ENCODE data around the gene PPP4R1. TPM values are rescaled to one million over a fixed set of nuclear protein-coding genes. Genes with fewer than 3 reads are reported as not detected.

PPP4R1 gene
- total and polyA plus RNA-seq, 5 donors from 2014 or later = 8.9 to 59.7 (median 17.9) TPM

DNA sequence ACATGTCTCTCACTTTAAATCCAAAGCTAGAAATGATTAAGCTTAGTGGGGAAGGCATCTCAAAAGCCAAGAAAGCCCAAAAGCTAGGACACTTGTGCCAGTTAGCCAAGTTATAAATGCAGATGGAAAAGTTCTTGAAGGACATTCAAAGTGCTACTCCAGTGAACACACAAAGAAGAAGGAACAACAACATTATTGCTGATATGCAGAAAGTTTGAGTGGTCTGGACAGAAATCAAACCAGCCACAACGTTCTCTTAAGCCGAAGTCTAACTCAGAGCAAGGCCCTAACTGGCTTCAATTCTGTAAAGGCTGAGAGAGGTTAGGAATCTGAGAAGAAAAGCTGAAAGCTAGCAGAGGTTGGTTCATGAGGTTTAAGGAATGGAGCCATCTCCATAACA lies 49.0 kb downstream of the PPP4R1 start:
- Histone ChIP-seq H3K9me3 (ENCODE audit: control insufficient read depth in 2 of 2, low read length in 2 of 2) (no peaks in the 10 kb centered on the region), H3K36me3 (ENCODE audit: control insufficient read depth, insufficient read depth, low read length) (peaks cover 40% of the 10 kb centered on the region), H3K27ac (ENCODE audit: insufficient read depth, low read length, poor library complexity, severe bottlenecking) (no peak overlapping the region), H3K4me1 (ENCODE audit: control insufficient read depth, insufficient read depth, low read length, poor library complexity, severe bottlenecking) (no peaks in the 10 kb centered on the region), H3K27me3 (ENCODE audit: control insufficient read depth, insufficient read depth, low read length) (no peaks in the 10 kb centered on the region), H3K4me3 (ENCODE audit: low read depth, low read length) (no peak overlapping the region)
- Mint-ChIP-seq H3K9me3 (no peaks in the 10 kb centered on the region), H3K4me3 (no peak overlapping the region), H3K4me1 (peaks cover 0 to 6% (median 2%) of the 10 kb centered on the region in 4 donors), H3K27me3 (no peaks in the 10 kb centered on the region), H3K36me3 (peaks cover 29% of the 10 kb centered on the region), H3K27ac (peak overlapping the region in 2 of 3 donors; percentile 32 to 59)
- DNase-seq (no peak), ATAC-seq (ENCODE audit: low read depth in 2 of 2) (no peak)

DNA sequence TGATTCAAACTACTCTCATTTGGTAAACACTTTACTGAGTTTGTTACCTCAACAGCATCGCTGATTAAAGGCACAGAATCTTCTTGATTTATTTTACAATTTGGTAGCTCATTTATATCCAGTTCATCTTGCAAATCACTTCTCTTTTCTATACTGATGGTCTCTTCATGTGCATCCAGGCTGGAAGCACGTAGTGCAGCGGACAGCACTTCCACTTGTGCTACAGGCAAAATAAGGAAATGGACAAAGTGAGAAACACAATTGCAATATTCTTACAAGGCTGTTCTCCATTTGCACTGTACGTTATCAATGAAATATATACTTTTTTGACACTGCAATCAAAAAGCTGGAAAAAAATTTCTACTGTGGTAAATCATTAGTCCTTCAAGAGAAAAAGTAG lies 51.0 kb downstream of the PPP4R1 start:
- Histone ChIP-seq H3K27me3 (ENCODE audit: control insufficient read depth, insufficient read depth, low read length) (no peaks in the 10 kb centered on the region), H3K9me3 (ENCODE audit: control insufficient read depth in 2 of 2, low read length in 2 of 2) (no peaks in the 10 kb centered on the region), H3K36me3 (ENCODE audit: control insufficient read depth, insufficient read depth, low read length) (peaks cover 47% of the 10 kb centered on the region), H3K27ac (ENCODE audit: insufficient read depth, low read length, poor library complexity, severe bottlenecking) (no peak overlapping the region), H3K4me3 (ENCODE audit: low read depth, low read length) (no peak overlapping the region), H3K4me1 (ENCODE audit: control insufficient read depth, insufficient read depth, low read length, poor library complexity, severe bottlenecking) (no peaks in the 10 kb centered on the region)
- peak overlapping the region in 1 of 3 donors; percentile 5 for H3K27ac Mint-ChIP-seq
- no peak for ATAC-seq (ENCODE audit: low read depth in 2 of 2)
- peaks cover 0 to 6% (median 2%) of the 10 kb centered on the region in 4 donors for H3K4me1 Mint-ChIP-seq
- peaks cover 34% of the 10 kb centered on the region for H3K36me3 Mint-ChIP-seq
- no peaks in the 10 kb centered on the region for H3K9me3 Mint-ChIP-seq
- no peaks in the 10 kb centered on the region for H3K27me3 Mint-ChIP-seq
- no peak for DNase-seq
- no peak overlapping the region for H3K4me3 Mint-ChIP-seq

- Mint-ChIP-seq H3K27me3 (no peaks in the 10 kb centered on the region), H3K9me3 (no peaks in the 10 kb centered on the region), H3K36me3 (peaks cover 36% of the 10 kb centered on the region), H3K4me1 (peaks cover 0 to 6% (median 2%) of the 10 kb centered on the region in 4 donors), H3K4me3 (no peak overlapping the region), H3K27ac (no peak overlapping the region)
- no peak for ATAC-seq (ENCODE audit: low read depth in 2 of 2)
- no peak for DNase-seq
- Histone ChIP-seq H3K4me3 (ENCODE audit: low read depth, low read length) (no peak overlapping the region), H3K9me3 (ENCODE audit: control insufficient read depth in 2 of 2, low read length in 2 of 2) (no peaks in the 10 kb centered on the region), H3K36me3 (ENCODE audit: control insufficient read depth, insufficient read depth, low read length) (peaks cover 50% of the 10 kb centered on the region), H3K4me1 (ENCODE audit: control insufficient read depth, insufficient read depth, low read length, poor library complexity, severe bottlenecking) (no peaks in the 10 kb centered on the region), H3K27ac (ENCODE audit: insufficient read depth, low read length, poor library complexity, severe bottlenecking) (no peak overlapping the region), H3K27me3 (ENCODE audit: control insufficient read depth, insufficient read depth, low read length) (no peaks in the 10 kb centered on the region)
These were observed 51.8 kb downstream of the PPP4R1 start for GRCh38 chr18:9562584-9562983.

GRCh38 chr18:9561759-9562158 lies 52.6 kb downstream of the PPP4R1 start:
- H3K9me3 Mint-ChIP-seq = no peaks in the 10 kb centered on the region
- no peak overlapping the region for H3K27ac Mint-ChIP-seq
- no peaks in the 10 kb centered on the region for H3K27me3 ChIP-seq (ENCODE audit: control insufficient read depth, insufficient read depth, low read length)
- no peaks in the 10 kb centered on the region for H3K9me3 ChIP-seq (ENCODE audit: control insufficient read depth in 2 of 2, low read length in 2 of 2)
- peaks cover 0 to 6% (median under 1%) of the 10 kb centered on the region in 4 donors for H3K4me1 Mint-ChIP-seq
- no peaks in the 10 kb centered on the region for H3K27me3 Mint-ChIP-seq
- H3K27ac ChIP-seq (ENCODE audit: insufficient read depth, low read length, poor library complexity, severe bottlenecking) = no peak overlapping the region
- ATAC-seq (ENCODE audit: low read depth in 2 of 2) = no peak
- peaks cover 38% of the 10 kb centered on the region for H3K36me3 Mint-ChIP-seq
- H3K4me3 Mint-ChIP-seq = no peak overlapping the region
- H3K4me3 ChIP-seq (ENCODE audit: low read depth, low read length) = no peak overlapping the region
- no peak for DNase-seq
- no peaks in the 10 kb centered on the region for H3K4me1 ChIP-seq (ENCODE audit: control insufficient read depth, insufficient read depth, low read length, poor library complexity, severe bottlenecking)
- peaks cover 54% of the 10 kb centered on the region for H3K36me3 ChIP-seq (ENCODE audit: control insufficient read depth, insufficient read depth, low read length)

GRCh38 chr18:9559253-9559652 lies 55.1 kb downstream of the PPP4R1 start:
- no peaks in the 10 kb centered on the region for H3K4me1 ChIP-seq (ENCODE audit: control insufficient read depth, insufficient read depth, low read length, poor library complexity, severe bottlenecking)
- no peak for ATAC-seq (ENCODE audit: low read depth in 2 of 2)
- no peak overlapping the region for H3K27ac ChIP-seq (ENCODE audit: insufficient read depth, low read length, poor library complexity, severe bottlenecking)
- no peaks in the 10 kb centered on the region for H3K27me3 ChIP-seq (ENCODE audit: control insufficient read depth, insufficient read depth, low read length)
- DNase-seq = no peak
- H3K9me3 Mint-ChIP-seq = no peaks in the 10 kb centered on the region
- peaks cover 46% of the 10 kb centered on the region for H3K36me3 Mint-ChIP-seq
- H3K4me3 Mint-ChIP-seq = no peak overlapping the region
- no peak overlapping the region for H3K4me3 ChIP-seq (ENCODE audit: low read depth, low read length)
- H3K27ac Mint-ChIP-seq = no peak overlapping the region
- no peaks in the 10 kb centered on the region for H3K27me3 Mint-ChIP-seq
- peaks cover 0 to 2% (median 0%) of the 10 kb centered on the region in 4 donors for H3K4me1 Mint-ChIP-seq
- H3K36me3 ChIP-seq (ENCODE audit: control insufficient read depth, insufficient read depth, low read length) = peaks cover 74% of the 10 kb centered on the region
- H3K9me3 ChIP-seq (ENCODE audit: control insufficient read depth in 2 of 2, low read length in 2 of 2) = no peaks in the 10 kb centered on the region

DNA sequence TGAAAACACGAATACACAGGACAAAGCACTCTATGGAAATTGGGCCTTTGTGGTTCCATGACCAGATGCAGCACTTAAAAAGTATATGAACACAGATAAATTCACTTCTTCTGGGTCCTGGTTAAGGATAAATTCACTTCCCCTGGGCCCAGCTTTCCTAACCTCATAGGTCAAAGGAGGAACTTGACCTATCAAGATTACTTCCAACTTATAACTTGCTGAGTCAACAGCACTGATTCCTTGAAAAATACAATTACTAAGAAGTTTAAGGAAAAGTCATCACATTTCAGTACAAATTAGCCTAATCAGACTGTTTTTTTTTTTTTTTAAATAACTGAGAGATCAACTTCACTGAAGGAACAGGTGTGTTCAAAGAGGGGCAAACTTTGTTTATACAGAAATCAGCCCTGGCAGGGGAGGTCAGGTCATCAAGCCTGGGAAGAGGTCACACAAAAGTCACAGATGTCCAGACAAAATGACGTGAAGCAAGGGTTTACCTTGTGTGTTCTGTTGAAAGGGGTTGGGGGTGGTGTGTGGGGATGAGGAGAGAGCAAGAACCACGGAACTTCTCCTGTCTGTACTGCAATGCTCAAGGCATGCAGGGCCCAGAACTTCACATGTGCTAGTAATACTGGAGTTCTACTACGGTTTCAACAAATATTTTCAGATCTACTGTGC lies 55.8 kb downstream of the PPP4R1 start:
- Mint-ChIP-seq H3K4me1 (peaks cover 0 to 2% (median 0%) of the 10 kb centered on the region in 4 donors), H3K4me3 (no peak overlapping the region), H3K27me3 (no peaks in the 10 kb centered on the region), H3K36me3 (peaks cover 50% of the 10 kb centered on the region), H3K27ac (no peak overlapping the region), H3K9me3 (no peaks in the 10 kb centered on the region)
- Histone ChIP-seq H3K4me3 (ENCODE audit: low read depth, low read length) (no peak overlapping the region), H3K27me3 (ENCODE audit: control insufficient read depth, insufficient read depth, low read length) (no peaks in the 10 kb centered on the region), H3K36me3 (ENCODE audit: control insufficient read depth, insufficient read depth, low read length) (peaks cover 76% of the 10 kb centered on the region), H3K27ac (ENCODE audit: insufficient read depth, low read length, poor library complexity, severe bottlenecking) (no peak overlapping the region), H3K4me1 (ENCODE audit: control insufficient read depth, insufficient read depth, low read length, poor library complexity, severe bottlenecking) (no peaks in the 10 kb centered on the region), H3K9me3 (ENCODE audit: control insufficient read depth in 2 of 2, low read length in 2 of 2) (no peaks in the 10 kb centered on the region)
- ATAC-seq (ENCODE audit: low read depth in 2 of 2) = no peak
- no peak for DNase-seq

DNA sequence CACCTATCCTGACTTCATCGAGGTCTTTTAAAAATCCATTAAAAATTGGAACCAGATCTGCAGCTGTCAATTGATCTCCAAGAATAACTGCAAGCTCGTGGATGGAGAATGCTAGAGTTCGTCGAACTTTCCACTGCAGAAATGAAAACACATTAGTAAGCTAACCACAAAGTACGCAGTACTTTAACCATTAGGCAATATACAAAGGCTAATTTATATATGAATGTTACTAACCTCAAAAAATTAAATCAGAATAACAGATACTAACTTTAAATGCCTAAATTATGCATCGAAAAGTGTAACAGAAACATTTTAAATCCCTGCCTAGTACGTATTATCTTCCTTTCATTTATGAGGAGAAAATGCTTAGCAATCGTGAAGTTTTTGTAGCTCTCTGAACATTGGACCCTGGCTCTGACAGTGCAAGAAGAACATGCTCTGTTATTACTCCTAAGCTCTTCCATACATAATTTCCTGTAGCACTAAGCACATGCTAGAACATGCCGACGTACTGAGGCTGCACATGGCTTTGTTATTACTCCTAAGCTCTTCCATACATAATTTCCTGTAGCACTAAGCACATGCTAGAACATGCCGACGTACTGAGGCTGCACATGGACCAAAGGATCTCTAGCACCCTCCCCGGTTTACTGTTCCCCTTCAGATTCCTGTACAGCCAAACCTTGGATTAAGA lies 57.0 kb downstream of the PPP4R1 start:
- DNase-seq (no peak), ATAC-seq (ENCODE audit: low read depth in 2 of 2) (no peak)
- Histone ChIP-seq H3K27ac (ENCODE audit: insufficient read depth, low read length, poor library complexity, severe bottlenecking) (no peak overlapping the region), H3K4me1 (ENCODE audit: control insufficient read depth, insufficient read depth, low read length, poor library complexity, severe bottlenecking) (no peaks in the 10 kb centered on the region), H3K36me3 (ENCODE audit: control insufficient read depth, insufficient read depth, low read length) (peaks cover 76% of the 10 kb centered on the region), H3K4me3 (ENCODE audit: low read depth, low read length) (no peak overlapping the region), H3K9me3 (ENCODE audit: control insufficient read depth in 2 of 2, low read length in 2 of 2) (no peaks in the 10 kb centered on the region), H3K27me3 (ENCODE audit: control insufficient read depth, insufficient read depth, low read length) (no peaks in the 10 kb centered on the region)
- Mint-ChIP-seq H3K4me3 (no peak overlapping the region), H3K9me3 (peaks cover 0 to 6% (median 0%) of the 10 kb centered on the region in 7 donors), H3K36me3 (peaks cover 54% of the 10 kb centered on the region), H3K27ac (peak overlapping the region in 1 of 3 donors; percentile 30), H3K4me1 (peaks cover 0 to 2% (median 0%) of the 10 kb centered on the region in 4 donors), H3K27me3 (no peaks in the 10 kb centered on the region)

DNA sequence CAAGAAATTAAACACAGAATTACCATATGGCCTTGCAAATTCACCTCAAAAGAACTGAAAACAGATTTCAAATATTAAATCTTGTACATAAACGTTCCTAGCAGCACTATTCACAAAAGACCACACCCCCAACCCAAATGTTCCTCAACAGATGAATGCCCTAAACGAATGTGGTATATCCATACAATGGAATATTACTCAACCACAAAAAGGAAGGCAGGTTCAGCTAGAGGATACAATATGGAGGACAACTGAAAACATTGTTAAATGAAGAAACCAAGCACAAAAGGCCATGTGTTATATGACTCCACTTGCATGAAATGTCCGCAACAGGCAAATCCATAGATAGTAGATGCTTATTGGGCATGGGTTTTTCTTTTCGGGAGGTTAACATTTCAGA lies 61.7 kb downstream of the PPP4R1 start:
- H3K4me3 Mint-ChIP-seq = no peak overlapping the region
- Histone ChIP-seq H3K4me3 (ENCODE audit: low read depth, low read length) (no peak overlapping the region), H3K27ac (ENCODE audit: insufficient read depth, low read length, poor library complexity, severe bottlenecking) (no peak overlapping the region), H3K27me3 (ENCODE audit: control insufficient read depth, insufficient read depth, low read length) (no peaks in the 10 kb centered on the region), H3K36me3 (ENCODE audit: control insufficient read depth, insufficient read depth, low read length) (peaks cover 83% of the 10 kb centered on the region), H3K4me1 (ENCODE audit: control insufficient read depth, insufficient read depth, low read length, poor library complexity, severe bottlenecking) (no peaks in the 10 kb centered on the region), H3K9me3 (ENCODE audit: control insufficient read depth in 2 of 2, low read length in 2 of 2) (no peaks in the 10 kb centered on the region)
- no peaks in the 10 kb centered on the region for H3K4me1 Mint-ChIP-seq
- H3K36me3 Mint-ChIP-seq = peaks cover 75% of the 10 kb centered on the region
- ATAC-seq (ENCODE audit: low read depth in 2 of 2) (no peak), DNase-seq (no peak)
- H3K27me3 Mint-ChIP-seq = no peaks in the 10 kb centered on the region
- peaks cover 0 to 6% (median 0%) of the 10 kb centered on the region in 7 donors for H3K9me3 Mint-ChIP-seq
- H3K27ac Mint-ChIP-seq = no peak overlapping the region
